Tongue (tissue), 2 donors: ENCODE results near the gene TFPT. TPM values are rescaled to one million over a fixed set of nuclear protein-coding genes. Genes with fewer than 3 reads are reported as not detected.

Source experiments
- DNase-seq: peaks from one replicate; pipeline ENCODE4 v3.0.0-alpha.2; 2015
- total RNA-seq: library from RNA; depleted of rRNA; stranded (reverse); fragments of >200 nt; gene quantifications from one replicate; pipeline ENCODE4 v1.2.3, GENCODE V29; 2014

TFPT gene
- total RNA-seq, 1 donor from 2014 or later = 8.7 TPM

DNA sequence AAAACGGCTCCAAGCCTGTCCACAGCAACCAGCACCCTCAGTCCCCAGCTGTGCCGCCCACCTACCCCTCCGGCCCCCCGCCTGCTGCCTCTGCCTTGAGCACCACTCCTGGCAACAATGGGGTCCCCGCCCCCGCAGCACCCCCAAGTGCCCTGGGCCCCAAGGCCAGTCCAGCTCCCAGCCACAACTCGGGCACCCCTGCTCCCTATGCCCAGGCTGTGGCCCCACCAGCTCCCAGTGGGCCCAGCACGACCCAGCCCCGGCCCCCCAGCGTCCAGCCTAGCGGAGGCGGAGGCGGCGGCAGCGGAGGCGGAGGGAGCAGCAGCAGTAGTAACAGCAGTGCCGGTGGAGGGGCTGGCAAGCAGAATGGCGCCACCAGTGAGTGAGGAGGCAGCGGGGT, 32.7 kb upstream of the TFPT start:
- no peak for DNase-seq

DNA sequence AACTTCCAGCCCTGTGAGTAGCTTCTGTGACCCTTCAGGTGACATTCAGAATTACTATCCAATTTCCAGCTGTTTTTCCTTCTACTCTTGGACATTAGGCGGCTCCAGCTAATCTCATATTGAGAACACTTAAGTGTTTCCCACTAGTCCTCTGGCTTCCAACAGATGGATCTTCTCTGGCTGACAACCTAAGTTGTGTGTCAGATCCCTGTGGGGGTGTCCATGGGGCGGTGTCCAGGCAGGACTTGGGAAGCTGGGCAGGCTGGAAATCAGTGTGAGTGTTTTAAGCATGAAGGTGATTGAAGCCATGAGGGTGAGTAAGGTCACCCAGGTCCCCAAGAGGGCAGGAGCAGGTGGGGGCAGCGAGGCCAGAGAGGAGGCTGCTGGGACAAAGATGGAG, 32.2 kb upstream of the TFPT start:
- DNase-seq = no peak

DNA sequence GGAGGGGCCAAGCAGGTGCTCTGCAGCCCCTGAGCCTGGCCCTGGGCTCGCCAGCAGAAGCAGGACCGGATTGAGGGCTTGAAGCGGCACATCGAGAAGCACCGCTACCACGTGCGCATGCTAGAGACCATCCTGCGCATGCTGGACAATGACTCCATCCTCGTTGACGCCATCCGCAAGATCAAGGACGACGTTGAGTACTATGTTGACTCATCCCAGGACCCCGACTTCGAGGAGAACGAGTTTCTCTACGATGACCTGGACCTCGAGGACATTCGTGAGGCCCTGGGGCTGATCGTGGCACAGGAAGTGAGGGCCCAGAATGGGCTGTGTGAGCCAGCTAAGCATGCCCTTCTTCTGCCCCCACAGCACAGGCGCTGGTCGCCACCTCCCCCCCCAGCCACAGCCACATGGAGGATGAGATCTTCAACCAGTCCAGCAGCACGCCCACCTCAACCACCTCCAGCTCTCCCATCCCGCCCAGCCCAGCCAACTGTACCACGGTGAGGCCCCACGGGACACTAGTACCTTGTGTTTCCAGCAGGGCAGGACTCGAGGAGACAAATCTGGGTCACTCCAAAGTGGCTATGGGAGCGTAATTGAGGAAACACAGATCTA, 30.2 kb upstream of the TFPT start:
- DNase-seq = no peak

DNA sequence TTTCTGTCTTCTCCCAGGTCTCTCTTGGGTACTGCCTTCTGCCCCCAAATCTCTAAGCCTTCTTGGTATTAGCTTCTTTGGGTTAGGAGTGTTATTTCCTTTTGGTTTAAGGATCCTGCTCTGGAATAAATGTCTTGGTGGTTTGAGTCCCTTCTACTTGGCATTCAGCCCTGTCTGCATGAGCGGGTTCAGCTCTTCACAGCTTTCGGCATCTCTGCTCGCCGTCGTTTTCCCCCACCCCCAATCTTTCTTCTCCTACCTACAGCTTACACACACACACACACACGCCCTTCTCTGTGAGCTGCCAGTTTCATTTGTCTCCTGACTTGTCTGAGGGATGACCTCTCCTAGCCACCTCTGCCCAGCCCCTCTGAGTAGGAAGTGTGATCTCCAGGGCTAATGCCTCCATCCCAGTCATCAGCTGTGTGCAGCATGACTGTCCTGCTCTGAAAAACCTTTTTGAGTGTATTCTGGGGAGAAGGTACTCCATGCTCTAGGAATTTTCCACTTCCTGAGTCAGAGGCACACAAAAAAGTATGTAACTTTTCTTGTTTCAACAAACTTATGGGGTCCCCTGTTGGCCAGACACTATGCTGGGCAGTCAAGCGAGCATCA, 26.8 kb upstream of the TFPT start:
- DNase-seq = no peak

DNA sequence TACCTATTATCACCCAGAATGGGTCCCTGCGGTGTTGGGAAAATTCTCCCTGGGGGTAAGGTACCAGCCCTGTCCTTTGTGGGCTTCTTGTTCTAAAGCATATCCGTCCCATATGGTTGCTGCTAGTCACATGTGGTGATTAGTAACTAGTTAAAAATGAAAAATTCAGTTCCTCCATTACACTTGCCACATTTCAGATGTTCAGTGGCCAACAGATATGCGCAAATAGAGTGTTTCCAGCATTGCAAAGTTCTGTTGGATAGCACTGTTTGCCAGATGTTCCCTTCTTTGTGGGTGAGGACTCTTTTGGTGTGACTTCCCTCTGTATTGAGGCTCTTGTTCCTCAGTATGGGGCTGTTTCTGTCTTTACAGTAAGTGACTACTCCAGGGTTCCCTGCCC, 25.9 kb upstream of the TFPT start:
- no peak for DNase-seq

DNA sequence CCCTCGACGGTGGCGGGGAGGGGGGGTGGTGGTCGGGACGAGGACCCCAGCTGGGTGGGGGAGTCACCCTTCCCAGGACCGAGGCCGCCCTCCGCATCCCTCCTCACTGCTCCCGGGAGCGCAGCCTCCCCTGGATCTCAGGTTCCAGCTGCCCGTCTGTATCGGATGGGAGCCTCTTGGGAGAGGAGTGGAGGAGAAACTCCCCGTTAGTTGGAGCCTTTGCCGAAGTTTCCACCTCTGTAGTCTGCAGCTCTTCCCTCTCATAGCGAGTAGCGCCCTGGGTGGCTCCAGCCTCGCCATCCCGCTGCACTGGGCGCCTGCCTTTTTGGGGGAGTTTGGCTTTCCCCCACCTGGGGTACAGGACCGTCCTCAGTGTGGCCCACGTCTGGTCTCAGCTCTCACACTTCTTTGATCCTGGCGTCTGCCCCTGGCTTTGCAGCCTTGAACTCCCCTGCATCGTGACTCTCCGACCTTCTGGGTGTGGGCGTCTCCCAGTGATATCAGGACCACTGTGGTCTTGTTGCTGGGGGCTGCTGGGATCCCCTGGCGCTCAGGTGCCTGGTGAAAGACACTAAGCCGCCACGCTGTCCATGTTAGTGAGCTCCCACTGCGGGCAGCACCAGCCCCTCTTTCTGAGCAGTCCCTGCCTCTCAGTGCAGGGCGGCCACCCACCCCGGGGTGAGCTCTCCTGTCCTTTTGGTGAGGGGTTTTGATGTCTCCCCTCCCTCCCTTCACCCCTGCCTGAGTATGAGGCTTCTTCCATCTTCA, 23.2 kb upstream of the TFPT start:
- DNase-seq = no peak

DNA sequence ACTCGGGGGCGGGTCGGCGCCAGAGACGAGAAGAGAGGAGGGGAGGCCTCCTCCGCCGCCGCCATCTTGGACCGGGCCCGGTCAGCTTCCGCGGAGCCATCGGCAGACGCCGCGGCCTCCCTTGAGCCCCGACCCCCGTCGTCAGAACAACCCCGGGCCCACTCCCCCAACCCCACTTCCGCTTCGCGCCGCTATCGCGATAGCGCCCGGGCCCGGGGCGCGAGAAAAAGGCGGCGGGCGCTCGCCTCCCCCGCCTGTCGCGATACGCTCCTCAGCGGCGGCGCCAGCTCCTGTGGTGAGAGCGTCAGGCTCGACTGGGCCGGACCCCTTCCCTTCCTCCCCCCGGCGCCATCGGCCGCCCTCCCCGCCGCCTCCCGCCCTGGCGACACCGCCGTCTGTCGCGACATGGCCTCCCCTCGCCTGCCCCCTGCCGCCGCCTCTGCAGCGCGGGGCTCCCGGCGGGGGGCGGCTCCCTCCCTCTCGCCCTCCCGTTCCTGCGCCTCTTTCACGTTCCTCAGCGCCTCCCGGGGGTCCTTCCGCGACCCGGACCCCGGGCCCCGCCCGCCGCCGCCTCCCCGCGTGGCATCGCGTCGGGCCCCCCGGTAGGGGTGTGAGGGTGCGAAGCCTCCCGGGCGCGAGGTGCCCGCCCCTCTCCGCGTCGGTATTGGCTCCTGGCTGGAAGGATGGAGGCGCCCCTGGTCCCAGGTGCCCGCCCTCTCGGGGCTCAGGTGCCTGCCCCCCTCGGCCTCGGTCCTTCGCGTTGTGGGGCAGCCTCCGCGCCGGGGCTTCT, 22.4 kb upstream of the TFPT start, which contains the start of gene CNOT3:
Gene CNOT3, plus strand, starts transcription at position 64 of the 790 bp plus-strand sequence. CDS start 5,217 bp downstream, outside the sequence.
- no peak for DNase-seq

DNA sequence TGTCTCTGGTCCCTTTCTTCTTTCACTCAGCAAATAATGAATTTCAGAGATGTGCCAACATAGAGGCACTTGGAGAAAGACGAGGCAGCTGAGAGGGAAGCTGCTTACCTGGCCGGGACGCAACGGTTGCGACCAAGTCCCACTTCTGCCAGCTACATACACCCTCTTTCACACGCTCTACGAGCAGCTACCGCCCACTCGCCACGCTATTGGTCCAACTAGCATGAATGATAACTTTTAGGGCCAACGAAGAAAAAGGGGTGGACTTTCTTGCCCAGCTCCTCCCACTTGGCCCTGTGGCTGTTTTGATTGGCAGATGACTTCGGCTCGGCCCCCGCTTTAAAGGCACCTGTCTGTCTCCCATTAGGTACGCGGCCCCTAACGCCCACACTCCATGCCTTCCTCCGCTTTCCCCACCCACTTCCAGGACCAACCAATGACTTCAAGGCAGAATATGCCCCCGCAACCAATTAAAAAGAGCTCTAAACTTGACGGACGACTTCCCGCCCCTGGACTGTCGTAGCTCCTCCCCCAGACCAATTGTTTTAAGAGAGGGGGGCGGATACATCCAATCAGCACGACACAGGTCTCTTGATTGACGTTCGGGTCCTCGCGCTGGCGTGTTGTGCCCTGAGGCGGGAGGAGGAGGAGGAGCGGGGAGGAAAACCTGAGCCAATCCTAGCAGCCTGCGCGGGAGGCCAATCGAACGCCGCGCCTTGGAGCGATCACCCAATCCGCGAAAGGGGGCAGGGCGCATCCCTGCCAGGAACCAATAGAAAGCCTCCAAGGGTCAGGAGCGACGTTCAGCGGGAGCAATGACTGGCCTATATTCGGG, 21.6 kb upstream of the TFPT start:
- peak; percentile 100 for DNase-seq

DNA sequence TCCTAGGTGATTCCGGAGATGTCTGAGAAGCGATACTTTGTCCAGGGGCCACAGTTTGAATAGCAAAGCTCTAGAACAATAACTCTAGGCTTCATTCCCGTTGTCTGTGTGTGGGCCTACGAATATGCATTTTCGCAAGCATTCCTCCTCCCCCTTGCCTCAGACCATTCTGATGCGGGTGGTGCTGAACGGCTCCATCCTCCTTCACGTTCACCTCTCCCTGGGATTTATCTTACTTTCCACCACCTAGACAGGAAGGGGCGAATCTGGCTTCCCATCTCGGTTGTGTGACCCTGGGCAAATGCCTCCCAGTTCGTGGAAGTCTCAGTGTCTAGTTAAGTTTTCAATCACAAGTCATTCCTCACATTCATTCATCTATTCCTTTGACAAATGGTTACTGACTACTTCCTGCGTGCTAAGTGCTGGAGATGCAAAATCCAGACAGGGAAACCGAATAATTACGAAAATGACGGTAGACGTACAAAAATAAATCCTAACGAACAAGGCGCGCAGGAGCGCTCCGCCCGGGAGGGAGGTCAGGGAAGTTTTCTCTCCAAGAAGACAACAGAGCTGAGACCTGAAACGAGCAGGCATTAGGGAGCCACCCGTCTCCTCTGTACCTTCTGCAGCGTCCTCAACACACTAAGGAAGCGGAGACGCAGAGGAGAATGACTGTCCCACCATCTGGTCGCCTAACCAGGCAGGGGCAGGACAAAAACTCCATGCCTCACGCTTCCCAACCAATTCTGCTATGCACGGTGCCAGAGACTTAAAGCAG, 20.8 kb upstream of the TFPT start:
- no peak for DNase-seq

DNA sequence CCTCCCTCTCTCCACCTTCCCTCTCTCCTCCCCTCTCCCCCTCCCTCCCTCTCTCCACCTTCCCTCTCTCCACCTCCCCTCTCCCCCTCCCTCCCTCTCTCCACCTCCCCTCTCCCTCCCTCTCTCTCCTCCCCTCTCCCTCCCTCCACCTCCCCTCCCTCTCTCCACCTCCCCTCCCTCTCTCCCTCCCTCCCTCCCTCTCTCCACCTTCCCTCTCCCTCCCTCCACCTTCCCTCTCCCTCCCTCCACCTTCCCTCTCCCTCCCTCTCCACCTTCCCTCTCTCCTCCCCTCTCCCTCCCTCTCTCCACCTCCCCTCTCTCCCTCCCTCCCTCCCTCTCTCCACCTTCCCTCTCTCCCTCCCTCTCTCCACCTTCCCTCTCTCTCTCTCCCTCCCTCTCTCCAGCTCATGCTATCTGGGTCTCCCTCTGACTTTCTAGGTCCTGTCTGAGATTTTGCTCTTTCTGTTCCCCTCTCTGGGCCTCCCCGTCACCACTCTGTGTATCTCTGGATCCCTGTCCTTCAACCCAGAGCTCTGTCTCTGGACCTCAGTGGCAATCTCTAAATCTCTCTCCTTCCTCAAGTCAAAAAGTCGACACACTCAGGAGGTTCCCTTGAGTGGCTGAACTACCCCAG, 18.6 kb upstream of the TFPT start:
- DNase-seq = no peak

DNA sequence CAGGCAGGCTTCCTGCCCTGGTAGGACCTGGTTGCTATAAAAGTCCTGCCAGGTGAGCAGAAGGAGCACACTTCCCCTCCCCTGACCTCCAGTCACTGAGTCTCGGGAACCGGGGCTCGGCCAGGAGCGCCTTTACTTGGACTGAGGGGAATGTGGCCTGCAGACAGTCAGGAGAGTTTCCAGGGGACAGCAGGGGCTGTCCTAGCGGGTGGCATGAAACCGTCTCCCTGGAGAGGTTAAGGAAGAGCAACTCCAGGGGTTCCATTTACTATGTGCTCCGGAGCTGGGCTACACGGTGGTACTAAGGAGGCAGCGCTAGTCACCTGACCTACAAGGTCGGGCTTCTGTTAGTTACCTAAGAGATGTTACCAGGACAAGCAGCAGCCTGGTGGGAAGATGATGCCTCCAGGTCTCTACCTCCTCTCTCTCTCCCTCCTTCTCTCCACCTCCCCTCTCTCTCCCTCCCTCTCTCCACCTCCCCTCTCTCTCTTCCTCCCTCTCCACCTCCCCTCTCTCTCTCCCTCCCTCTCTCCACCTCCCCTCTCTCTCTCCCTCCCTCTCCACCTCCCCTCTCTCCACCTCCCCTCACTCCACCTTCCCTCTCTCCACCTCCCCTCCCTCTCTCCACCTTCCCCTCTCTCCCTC, 18.0 kb upstream of the TFPT start:
- DNase-seq = peak; percentile 34

DNA sequence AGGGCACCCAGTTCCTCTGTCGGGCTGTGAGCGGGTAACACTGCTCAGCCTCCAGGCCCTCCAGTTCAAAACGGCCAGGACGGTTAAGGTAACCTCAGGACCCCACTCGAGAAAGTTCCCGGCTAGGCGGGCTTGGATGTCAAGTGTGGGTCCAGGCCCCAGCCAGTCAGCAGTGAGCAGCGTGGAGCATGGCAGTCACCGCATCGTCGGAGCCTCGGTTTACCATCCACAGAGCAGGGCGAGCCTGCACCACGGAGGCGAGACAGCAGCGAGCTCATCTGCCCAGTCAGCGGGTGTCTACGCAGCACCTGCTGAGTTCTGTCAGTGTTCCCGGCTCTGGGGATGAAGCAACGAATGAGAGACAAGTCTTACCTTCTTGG, 14.2 kb upstream of the TFPT start:
- no peak for DNase-seq

DNA sequence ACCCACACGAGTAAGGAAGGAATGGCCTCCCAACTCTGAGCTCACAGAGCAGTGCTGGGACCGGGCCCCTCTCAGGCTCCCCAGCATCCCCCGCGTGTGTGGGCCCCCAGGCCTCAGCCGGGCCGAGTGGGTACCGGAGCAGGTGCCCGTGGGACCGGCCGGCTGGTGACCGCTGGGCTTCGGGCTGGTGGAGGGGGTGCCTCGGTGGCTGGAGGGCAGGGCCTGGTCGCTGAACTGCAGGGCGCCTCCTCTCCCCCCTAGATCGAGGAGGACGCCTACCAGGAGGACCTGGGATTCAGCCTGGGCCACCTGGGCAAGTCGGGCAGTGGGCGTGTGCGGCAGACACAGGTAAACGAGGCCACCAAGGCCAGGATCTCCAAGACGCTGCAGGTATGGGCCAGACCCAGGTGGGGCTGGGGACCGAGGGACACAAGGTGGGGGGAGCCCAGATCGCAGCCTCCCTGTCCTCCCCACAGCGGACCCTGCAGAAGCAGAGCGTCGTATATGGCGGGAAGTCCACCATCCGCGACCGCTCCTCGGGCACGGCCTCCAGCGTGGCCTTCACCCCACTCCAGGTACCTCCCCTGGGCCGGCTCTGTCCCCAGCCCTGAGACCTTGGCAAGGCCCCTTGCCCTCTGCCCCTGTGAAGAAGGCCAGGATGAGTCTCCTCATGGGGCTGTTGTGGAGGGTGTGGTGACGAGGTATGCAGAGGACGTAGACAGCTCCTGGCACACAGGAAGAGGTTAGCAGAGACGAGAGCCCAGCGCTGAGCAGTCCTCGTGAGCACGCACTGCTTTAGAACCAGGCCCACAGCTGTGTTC, 13.5 kb upstream of the TFPT start:
- no peak for DNase-seq

DNA sequence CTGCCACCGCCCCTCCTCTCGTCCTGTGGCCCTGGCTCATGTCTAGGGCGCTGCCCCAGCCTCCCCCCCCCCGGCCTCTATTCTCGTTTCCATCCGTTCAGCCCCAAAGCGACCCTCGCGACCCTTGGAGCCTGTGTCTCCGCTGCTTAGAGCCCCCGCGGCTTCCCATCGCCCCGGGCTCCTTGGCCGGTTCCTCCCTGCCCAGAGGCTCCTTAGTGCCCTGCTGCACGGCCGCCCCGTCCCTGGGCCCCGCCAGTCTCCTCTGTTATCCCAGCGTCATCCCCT, 12.9 kb upstream of the TFPT start:
- no peak for DNase-seq

DNA sequence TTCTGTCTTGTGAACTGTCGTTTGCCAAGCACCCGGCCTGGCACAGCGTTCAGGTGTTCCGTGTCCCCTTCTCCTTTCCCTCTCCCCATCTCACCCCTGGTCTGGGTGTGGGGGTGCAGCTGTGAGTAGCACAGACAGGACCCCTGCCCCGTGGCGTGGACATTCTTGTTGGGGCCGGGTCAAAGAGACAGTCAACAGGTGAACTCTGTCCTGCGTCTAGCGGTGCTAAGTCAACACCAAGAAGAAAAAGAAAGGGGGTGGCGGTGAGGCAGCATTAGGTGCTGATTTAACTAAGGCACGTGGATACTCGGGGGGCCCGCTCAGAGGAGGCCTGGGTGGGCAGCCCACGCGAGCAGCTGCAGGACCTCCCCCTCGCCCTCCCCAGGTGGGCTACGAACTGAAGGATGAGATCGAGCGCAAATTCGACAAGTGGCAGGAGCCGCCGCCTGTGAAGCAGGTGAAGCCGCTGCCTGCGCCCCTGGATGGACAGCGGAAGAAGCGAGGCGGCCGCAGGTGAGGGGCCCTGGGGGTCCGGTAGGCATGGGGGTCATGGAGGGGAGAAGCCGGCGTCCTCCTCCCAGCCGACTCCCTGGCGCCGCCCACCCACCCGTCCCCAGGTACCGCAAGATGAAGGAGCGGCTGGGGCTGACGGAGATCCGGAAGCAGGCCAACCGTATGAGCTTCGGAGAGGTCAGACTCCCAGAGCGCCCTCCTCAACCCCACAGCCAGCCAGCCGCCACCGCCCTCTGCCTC, 12.4 kb upstream of the TFPT start:
- no peak for DNase-seq

DNA sequence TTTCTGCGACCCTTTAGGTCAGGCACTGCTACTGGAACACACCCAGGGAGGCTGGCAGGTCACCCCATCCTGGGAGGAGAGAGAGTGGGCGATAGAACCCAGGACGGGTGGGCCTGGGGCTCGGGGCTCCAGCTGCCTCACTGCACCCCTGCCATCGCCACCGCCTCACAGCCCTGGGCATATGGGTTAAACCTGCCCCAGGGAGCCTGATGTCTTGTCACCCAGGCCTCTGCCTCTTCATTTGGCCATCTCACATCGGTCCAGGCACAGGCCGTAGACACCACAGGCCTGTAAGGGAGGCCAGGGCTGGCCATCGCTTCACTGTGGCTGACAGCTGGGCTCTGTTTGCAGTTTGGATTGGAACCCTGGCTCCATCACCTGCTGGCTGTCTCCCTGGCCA, 10.3 kb upstream of the TFPT start:
- DNase-seq = no peak

DNA sequence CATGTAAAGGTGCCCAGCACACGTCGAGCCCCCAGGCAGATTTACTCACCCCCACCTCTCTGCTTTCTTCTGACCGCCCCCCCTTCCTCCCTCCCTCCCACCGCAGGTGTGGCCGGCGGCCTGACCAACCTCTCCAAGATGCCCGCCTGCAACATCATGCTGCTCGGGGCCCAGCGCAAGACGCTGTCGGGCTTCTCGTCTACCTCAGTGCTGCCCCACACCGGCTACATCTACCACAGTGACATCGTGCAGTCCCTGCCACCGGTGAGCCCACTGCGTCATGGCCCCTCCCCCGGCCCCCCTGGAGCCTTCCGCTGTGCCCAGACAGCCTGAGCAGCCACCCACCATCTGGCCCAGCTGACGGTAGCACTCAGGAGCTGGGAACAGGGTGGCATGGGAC, 8.9 kb upstream of the TFPT start:
- DNase-seq = no peak

DNA sequence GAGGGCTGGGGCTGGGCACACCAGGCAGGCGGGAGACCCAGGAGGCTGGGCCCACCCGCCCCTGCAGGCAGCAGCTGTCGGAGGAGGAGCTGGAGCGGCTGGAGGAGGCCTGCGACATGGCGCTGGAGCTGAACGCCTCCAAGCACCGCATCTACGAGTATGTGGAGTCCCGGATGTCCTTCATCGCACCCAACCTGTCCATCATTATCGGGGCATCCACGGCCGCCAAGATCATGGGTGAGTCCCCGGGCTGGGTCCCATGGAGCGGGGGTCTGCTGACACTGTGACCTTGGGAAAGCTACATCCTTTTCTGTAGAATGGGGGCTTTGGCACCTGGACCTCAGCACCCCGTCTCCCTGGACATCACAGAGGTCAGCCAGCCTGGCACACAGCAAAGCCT, 8.2 kb upstream of the TFPT start:
- DNase-seq = no peak

DNA sequence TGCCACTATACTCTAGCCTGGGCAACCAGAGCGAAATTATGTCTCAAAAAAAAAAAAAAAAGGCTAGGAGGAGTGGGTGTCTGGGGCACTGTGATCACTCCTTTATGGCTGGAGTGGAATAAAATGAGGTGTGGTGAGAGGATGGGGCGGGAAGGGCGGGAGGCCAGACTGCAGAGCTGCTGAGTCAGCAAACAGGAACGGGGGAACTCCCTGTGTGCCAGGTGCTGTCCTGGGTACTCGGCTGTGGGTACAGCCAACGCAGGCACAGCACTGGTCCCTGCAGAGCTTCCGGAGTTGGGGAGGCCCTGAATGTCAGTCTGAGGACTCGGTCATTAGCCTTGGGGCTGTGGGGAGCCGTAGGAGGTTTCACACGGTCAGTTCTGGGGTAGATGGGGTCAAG, 5.8 kb upstream of the TFPT start:
- no peak for DNase-seq
